ENCODE measurements around the gene CYBA.
"Not testable (repeated sequence)": the region's sequence is repeated elsewhere in the genome, so short reads cannot be mapped to it uniquely, and the experiment has no call there.

CYBA gene

GRCh38 chr16:88686062-88686438 is 35.2 kb upstream of the CYBA start:
- no peak for DNase-seq

GRCh38 chr16:88685156-88686061 is 34.6 kb upstream of the CYBA start:
- DNase-seq: no peak

- no peak for DNase-seq
Observed at GRCh38 chr16:88684569-88685155, 33.8 kb upstream of the CYBA start.

GRCh38 chr16:88681709-88682451 is 31.0 kb upstream of the CYBA start:
- DNase-seq: no peak

DNA sequence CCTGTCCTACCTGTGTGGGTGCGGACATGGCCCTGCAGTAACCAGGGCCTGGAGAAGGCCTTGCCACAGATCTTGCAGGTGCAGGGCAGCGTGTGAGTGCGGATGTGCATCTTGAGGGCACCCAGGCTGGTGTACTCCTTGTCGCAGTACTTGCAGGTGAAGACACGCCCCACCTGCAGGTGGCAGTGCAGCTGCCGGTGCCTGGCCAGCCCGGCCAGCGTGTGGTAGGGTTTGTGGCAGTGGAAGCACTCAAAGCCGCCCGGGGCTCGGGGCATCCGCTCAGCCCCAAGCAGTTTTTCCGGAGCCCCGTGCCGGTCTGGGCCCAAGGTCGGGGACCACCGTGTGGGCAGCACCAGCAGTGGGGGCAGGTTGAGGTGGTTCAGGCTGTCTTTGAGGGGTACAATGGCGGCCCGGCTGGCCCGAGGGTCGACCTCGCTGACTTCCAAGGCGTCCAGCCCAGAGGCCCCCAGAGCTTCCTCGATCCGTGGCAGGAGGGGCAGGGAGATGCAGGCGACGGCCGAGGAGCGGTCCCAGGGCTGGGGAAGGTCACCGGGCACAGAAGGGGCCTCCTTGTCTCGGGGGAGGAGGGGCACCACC is 30.3 kb upstream of the CYBA start:
- DNase-seq: no peak

DNA sequence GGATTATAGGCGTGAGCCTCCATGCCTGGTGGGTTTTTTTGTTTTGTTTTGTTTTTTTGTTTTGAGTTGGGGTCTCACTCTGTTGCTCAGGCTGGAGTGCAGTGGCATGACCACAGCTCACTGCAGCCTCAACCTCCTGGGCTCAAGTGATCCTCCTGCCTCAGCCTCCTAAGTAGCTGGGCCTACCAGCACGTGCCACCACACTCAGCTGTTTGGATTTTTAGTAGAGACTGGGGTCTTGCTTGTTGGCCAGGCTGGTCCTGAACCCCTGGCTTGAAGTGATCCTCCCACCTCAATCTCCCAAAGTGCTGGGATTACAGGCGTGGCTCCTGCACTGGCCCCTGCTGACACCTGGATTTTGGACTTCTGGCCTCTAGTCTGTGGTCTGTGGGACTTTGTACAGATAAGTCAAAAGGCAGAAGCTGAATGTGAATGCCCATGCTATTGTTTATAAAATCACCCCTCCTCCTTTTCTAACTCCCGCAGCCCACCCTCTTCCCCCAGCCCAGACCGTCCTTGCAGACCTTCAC is 29.8 kb upstream of the CYBA start:
- no peak for DNase-seq

DNA sequence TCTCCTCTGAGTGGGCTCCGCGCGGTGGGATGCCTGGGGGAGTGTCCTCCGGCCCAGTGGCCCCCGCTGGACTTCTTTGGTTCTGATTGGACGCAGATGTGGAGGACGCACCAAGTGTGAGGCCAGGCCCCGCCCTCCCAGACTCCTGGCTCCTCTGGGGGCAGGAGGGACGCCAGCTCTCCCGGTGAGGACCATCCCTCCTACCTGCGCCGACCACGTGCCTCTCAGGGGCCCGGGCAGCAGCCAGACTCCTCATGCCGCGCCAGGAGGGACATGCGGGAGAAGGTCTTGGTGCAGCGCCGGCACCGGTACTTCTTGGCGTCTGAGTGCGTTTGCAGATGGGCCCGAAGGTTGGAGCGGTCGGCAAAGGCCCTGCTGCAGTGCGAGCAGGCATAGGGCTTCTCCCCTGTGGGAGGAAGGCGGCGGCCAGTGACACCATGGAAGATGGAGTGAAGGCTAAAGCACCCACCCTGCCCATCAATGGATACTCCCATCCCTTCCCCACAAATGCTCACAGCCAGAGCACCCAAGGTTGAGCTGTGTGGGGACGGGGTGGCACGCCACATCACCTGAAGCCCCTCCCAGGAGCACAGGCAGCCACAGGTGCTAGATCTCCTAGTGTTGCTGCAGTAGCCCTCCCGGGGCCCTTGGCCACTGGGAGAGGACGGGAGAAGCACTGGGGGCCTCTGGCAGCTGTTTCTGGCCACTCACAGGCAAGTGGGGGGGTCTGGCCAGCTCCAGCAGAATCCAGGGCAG is 27.5 kb upstream of the CYBA start:
- DNase-seq: no peak

DNA sequence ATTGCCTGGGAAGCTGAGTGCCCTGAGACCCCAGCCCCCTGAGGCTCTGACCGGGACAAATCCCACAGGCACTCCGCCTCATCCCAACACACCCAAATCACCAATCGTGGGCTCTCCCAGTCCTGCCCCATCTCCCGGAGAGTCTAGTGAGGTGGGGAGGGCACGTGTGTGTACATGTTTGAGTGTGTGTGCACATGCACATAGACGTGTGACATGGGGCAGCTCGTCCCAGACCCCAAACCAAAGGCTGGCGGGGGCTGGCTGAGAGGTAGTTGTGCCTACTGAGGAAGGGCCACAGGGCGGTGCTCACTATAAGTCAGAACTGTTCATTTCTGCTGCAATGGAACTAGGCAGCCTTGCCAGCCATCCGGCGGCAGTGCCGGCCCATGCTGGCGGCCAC is 26.9 kb upstream of the CYBA start:
- DNase-seq: no peak

DNA sequence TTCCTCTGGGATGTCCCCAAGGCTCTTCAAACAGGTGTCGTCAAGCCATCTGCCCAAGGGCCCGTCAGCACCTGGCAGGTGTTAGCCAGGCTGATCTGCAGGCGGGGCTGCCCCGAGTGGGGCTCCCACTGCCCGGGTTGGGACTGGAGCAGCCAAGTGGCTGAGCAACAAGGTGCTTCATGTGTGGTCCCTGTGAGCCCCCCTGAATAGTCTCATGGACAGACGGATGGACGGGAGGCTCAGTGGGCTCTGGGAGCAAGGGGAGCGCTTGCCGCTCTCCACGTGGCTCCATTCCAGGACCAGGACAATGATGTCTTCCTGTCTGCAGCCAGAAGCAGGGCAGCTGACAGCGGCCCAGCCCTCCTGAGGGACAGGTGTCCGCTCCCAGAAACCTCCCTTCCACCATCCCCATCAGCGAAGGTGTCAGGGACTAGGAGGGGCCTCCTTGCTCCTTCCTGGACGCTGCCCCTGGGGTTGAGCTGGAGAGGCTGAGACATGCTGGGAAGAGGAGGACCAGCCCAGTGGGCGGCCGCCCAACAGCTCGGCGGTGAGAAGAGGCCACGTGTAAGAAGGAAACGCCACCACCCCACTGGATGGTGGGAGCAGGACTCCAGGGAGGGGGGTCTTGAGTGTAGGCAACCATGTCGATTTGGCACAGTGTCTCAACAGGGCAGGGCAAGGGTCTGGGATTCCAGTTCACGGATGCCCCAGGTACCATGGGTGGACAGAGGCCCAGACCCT is 25.8 kb upstream of the CYBA start:
- DNase-seq: no peak

DNA sequence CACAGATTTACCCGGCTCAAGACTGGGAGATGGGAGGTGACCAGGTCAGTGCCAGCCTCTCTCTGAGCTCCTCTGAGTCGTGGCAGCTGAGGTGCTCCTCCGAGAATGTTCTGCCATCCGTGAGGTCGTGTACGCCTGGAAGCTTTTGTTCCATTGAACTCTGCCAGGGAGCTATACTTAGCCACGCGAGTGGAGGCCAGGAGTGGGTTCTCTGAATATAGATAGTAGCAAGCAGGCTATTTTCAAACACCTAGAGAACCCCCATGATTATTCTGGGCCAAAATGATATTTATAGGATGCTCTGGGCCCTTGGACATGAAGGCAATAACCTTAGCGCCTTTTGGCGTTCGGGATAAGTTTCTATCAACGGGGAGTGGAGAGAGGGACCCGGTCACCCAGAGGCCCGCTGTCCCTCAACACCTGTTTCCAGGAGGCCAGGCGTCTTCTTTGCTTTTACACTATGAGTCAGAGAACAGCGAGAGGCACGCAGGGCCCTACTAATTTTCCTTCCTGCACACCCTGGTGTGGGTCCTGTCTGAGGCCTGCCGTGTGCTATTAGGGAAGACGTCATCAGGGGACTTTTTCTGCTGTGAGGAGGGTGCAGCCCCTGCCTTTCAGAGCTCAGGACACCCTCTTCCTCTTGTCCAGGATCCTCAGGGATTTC is 23.0 kb upstream of the CYBA start:
- no peak for DNase-seq

DNA sequence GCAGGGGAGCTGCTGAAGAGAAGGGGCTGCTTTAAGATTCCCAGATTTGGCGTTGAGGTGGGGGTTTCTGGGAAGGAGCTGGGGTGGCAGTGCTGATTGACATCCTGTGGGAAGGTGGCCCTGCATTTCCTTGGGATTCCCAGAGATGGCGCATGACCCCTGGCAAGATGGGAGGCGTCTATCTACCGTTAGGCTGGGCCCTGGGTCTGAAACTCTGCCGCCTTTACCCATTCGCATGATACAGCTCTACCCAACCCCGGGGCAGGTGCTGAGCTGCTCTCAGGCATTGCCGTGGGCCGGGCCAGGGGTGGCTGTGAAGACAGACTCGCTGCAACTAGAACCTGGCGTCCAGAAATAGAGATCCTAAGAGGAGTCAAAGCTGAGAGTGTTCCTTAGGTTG is 21.9 kb upstream of the CYBA start:
- DNase-seq: no peak

DNA sequence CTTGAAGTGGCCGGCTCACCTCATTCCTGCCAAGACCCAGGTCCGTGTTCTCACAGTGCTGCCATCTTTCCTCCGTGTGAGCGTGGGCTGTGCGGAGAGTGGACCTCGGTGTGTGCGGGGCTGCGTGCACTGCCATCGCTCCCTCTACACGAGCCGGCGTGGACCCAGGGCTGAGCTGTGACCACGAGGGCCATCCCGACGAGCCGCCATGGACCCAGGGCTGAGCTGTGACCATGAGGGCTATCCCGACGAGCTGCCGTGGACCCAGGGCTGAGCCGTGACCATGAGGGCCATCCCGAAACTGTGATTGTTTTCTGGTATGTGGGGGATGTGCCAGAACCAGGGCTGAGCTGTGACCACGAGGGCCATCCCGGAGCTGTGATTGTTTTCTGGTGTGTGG is 21.0 kb upstream of the CYBA start:
- no peak for DNase-seq

DNA sequence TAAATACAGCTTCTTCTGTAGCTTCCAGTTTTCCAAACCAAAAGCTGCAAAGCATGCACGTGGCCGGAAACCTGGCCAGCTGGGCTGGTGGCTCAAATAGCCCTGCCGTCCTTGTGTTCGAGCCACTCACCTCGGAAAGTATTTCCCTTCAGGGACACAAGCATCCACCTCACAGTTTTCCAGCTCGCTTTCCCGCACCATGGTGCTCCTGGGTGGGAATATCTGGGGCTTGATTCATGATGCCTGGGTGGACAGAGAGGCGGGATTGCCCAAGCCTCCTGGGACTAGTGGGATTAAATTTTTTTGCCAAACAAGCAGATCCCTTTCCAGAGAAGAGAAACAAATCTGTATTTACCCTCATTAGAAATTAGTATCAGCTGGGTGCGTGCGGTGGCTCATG is 19.1 kb upstream of the CYBA start:
- DNase-seq: no peak

DNA sequence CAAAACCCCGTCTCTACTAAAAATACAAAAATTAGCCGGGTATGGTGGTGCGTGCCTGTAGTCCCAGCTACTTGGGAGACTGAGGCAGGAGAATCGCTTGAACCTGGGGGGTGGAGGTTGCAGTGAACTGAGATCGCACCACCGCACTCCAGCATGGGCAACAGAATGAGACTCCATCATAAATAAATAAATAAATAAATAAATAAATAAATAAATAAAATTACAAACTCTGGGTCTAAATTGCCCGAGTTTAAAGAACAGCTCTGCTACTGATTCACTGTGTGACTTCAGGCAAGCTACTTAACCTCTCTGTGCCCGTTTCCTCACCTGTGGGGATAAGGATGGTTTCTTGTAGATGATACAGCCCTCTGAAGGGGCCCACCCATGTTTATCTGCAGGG is 18.6 kb upstream of the CYBA start:
- DNase-seq: not testable (repeated sequence)

- no peak for DNase-seq
Observed at GRCh38 chr16:88667461-88667860, 16.6 kb upstream of the CYBA start.

GRCh38 chr16:88665570-88665969 is 14.7 kb upstream of the CYBA start:
- no peak for DNase-seq

- no peak for DNase-seq
Observed at GRCh38 chr16:88665148-88665547, 14.3 kb upstream of the CYBA start.

GRCh38 chr16:88662843-88663606 is 12.2 kb upstream of the CYBA start, which contains the start of gene MVD:
TSS of gene MVD (minus strand) at chr16:88663091. CDS start at chr16:88663080, 11 bp downstream.
- DNase-seq: peak; percentile 99

DNA sequence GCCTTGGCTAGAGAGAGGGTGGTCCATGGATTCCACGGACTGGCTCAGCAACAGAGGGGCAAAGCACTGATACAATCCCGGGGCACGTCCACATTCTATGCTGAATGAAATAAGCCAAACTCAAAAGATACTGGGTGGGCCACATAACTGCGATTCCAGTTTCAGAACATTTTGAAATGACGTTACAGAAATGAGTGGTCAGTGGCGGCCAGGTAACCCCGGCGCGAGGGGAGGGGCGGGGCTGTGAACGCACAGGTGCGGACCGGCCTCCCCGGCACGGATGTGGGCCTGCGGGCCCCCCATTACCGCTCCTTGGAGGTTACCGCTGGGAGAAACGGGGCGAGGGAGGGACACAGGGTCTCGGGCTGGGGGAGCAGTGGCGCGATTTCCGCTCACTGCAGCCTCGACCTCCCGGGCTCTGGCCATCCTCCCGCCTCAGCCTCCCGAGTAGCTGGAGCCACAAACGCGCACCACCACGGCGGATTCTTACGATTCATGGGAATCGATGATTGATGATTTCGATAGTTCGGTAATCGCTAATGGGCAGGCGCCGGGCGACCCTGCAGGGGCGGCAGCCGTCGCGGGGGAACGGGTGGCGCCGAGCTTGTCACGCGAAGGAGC is 11.5 kb upstream of the CYBA start:
- no peak for DNase-seq

DNA sequence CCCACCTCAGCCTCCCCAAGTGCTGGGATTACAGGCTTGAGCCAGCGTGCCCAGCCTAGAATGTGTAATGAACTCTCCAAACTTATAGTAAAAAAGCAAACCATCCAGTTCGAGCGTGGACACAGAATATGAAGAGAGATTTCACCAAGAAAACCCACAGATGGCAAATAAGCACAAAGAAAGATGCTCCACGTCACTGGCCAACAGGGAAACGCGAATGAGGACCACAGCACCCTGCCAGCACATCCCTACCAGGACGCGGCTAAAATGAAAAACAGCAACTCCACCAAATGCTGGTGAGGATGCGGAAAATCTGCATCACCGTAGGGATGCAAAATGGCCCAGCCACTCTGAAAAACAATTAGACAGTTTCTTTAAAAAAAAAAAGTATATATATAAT is 10.6 kb upstream of the CYBA start:
- no peak for DNase-seq
